Measurements from ENCODE around the gene GRIN2A.

GRIN2A gene

DNA sequence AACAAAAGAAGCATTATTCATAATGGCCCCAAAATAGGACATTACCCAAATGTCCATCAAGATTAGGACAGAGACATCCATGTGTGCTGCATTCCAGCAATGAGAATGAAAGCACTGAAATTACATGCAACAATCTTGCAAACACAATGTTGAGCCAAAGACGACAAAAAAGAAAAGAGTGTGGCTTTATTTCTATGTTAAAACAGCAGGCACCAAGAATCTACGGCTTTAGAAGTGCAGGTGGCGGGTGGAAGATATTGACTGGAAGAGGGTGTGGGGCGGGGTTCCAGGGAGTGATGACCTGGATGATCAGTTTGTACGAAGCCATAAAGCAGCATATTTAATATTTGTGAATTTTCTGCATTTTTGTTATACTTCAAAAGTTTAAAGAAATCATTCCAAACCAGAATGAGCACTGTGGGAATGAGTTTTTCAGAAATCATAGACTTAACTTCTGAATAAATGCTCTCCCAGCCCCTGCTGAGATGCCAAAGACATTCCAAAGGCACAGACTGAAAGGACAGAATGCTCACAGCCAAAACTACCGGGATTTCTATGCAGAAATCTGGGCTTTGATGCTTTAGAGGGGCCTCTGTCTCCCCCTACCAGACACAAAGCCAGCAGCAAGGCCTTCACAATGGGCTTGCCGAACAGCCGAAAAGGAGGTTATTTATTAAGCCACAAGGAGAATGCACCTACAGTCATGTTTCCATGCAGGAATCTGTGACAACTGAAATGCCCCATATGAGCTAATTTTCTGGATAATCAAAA lies 361.6 kb downstream of the GRIN2A start:
- no peak for DNase-seq (ENCODE audit: low read depth)

DNA sequence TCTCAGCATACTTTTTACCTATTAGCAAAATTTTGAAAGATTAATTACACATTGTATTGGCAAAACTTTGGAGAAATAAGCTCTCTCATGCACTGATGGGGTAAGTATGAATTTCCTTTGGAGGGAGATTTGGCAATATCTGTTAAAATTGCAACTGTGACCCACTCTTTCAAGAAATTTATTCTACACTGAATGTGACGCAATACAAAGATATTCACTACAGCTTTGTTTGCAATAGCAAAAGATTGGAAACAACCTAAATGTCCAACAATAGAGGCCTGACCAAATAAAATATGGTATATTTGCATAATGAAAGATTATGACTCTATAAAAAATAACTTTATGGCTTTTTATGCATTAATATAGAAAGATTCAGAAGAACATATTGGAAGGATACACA lies 363.5 kb downstream of the GRIN2A start:
- DNase-seq (ENCODE audit: low read depth) = no peak

DNA sequence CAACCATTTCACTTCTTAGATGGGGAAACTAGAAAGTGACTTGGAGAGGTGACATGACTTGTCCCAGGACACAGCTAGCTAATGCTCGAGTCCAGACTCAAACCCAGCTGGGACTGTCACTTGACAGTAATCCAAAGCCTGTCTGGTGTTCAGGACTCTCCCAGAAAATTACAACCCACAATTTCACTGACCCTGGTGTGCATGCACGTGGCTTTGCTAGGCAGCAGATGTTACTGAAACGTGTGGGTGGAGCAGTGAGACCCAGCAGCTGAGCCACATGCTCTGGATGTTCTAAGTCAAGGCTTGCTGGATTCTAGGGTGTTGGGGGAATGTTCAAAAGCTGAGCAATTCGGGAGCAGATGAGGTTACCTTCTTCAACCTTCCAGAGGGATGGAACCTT lies 364.6 kb downstream of the GRIN2A start:
- no peak for DNase-seq (ENCODE audit: low read depth)

DNA sequence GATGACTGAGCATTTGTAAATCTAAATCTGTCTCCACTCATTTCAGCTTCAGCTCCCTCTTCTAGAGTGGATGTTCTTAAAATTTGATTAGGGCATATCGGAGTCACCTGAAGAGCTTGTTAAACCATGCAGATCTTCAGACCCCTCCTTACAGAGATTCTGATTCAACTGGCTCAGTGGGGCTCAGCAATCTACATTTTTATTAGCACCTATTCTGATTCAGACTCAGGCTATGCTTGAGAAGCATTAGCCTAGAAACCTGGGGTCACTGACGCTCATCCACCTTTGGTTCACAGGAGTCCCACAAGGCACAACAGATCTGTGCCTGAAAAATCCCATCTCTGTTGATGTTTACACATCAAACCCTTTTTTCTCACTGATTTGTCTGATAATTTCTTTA lies 365.6 kb downstream of the GRIN2A start:
- DNase-seq (ENCODE audit: low read depth) = no peak

DNA sequence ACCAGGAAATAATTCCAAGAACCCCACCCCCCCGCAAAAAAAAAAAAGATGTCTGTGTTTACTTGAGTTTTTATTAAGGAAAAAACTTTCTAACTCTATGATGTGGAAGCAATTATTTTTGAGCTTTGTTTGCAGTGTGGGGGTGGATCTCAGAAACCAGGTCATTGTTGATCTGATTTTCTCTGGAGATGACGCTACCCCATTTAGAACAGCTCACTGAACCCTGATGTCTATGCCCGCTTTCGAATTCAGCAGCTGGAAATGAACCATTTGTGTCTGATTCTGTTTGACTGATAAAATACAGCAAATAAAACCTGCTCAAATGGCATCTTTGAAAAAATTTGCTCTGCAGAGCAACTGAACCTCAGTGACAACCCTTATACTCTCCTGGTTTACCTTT lies 368.6 kb downstream of the GRIN2A start:
- DNase-seq (ENCODE audit: low read depth) = no peak

DNA sequence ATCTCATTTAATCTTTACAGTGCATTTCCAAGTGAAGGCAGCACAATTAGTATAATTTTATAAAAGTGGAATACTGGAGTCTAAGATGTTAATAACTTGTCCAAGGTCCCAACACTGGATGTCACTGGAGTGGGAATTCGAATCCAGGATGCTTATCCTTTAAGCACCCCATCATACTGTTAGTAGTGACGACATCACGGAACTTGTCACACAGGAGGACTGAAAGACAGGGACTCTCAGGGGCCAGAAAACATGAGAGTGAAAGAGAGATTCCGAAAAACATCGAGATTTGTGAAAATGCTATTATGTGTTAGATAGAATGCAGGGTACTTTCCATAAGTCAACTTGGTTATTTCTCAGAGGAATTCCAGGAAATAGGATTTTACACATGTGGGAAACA lies 374.0 kb downstream of the GRIN2A start:
- no peak for DNase-seq (ENCODE audit: low read depth)

DNA sequence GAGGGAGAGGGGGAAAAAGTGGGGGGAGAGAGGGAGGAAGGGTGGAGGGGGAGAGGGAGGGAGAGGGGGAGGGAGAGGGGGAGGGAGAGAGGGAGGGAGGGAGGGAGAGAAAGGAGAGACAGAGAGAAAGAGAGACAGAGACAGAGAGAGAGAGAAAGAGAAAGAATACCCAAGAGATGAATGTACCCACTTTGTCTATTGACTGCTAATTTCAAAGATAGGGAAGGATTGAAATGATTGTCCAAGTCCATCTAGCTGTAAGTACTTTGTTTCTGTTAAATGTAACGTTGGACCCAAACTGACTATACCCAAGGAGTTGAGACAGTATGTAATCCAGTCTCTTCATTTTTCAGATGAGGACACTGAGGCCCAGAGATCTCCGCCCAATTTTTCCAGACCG lies 374.9 kb downstream of the GRIN2A start:
- DNase-seq (ENCODE audit: low read depth) = no peak

DNA sequence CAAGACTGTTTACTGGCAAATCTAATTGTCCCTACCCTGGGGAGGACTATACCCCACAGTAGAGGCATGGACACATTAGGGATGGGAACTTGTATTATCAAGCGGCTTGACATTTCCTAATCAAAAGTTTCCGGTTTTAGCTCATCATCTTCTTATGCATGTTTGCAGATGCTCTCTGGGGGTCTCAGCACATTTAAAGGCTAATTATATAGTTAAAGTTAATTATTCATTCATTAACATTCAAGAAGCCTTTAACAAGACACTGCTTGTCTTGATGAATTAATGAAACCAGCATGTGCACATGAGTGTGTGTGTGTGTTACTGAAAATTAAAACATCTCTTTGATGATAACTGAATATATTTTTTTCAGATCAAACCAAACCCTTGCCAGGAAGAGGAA lies 377.1 kb downstream of the GRIN2A start:
- DNase-seq (ENCODE audit: low read depth) = no peak

DNA sequence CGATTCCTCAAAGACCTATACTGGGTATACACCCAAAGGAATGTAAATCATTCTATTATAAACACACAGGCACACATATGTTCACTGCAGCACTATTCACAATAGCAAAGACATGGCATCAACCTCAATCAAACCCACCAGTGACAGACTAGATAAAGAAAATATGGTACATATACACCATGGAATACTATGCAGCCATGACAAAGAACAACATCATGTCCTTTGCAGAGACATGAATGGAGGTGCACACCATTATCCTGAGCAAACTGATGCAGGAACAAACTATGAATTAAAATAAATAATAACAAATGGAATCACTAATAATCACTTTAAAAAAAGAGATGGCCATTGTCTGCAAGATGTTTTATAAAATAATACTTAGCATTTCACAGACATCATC lies 380.1 kb downstream of the GRIN2A start:
- no peak for DNase-seq (ENCODE audit: low read depth)

DNA sequence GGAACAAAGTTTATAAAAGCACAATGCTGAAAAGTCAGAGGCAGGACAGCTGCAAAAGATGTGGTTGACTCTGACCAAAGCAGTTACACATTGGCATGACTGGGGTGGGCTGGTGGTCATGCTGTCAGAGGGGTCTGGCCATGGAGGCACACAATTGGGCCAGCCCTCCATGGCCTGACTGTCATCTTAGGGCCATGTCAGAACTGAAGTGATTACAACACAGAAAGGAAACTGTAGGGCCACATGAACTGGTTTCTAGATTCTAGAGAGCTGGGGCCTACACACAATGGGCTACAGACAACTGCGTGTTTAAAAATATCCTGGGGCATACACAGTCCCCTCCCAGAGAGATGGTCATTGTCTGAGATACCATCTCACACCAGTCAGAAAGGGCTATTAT lies 380.6 kb downstream of the GRIN2A start:
- no peak for DNase-seq (ENCODE audit: low read depth)

DNA sequence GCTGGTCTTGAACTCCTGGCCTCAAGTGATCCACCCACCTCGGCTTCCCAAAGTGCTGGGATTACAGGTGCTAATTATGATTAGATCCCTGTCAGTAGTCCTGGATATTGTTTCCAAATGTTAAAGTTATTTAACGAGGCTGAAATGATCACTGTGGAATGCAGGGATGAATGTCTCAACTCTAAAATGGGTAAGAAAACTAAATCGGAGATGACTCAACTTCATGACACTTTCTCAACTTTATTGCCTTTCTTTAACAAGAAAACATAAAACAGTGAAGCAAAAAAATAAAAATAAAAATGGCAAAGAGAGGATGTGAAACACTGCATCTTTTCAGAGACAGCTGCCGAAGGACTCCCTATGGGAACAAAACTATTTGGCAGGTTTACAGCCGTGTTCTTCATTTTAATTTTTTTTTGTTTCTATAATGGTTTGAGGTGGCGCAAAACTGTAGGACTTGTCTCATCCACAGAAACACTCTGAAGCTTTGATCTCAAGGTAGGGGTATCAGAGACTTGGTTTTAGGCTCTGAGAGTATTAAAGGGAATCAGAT lies 382.0 kb downstream of the GRIN2A start:
- DNase-seq (ENCODE audit: low read depth) = no peak

DNA sequence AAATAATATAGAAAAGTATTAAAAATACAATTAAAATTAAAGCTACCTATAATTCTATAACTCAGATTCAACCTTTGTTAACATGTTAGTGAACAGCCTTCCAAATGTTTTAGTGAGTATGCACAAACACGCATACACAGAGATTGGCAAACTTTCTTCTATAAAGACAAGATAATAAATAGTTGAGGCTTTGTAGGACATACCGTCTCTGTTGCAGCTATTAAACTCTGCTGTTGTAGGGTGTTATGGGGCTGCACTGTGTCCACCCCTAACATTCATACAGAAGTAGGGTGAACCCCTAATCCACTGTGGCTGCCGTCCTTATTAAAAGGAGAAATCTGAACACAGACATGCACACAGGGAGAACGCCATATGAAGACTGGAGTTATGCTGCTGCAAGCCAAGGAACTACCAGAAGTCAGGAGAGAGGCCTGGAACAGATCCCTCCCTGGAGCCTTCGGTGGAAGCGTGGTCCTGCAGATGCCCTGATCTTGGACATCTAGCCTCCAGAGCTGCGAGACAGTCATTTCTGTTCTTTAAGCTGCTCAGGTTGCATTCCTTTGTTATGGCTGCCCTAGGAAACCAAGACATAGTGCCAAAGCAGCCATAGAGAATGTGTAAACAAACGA lies 383.2 kb downstream of the GRIN2A start:
- DNase-seq (ENCODE audit: low read depth) = no peak

DNA sequence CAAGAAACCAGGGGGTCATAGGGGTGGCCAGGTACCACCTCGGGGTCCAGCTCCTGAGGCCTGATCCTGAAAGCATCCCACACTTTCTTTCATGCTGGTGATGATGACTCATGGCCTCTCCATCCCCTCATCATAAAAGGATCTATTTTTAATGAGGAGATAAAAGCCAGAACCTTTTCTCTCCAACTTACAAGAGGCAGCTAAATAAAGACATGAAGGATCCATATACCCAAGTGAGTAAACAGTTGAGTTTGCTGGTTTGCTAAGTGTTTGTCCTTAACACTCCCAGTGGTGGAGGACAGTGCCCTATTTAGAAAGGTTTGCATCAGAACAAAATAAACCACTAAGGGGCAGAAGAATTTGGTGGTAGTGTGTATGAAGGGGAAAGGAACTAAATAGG lies 383.8 kb downstream of the GRIN2A start:
- no peak for DNase-seq (ENCODE audit: low read depth)

DNA sequence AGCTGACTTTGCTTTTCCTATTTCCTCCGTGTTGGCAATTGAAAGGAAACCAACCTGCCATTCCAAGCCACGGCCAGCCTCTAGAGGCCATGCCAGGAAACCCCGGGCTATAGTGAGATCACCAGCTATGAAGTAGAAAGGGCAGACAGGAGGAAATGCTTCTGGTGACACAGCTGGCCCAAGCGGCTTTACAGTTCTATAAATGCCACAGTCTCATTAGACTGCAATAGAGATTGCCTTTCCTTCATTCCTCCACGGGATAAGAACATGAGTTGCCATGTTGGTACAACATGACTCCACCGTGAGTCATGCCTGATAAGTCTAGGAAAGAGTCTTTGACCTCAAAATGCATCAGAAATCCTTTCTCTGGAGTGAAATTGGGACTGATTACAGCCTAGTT lies 384.9 kb downstream of the GRIN2A start:
- DNase-seq (ENCODE audit: low read depth) = no peak

DNA sequence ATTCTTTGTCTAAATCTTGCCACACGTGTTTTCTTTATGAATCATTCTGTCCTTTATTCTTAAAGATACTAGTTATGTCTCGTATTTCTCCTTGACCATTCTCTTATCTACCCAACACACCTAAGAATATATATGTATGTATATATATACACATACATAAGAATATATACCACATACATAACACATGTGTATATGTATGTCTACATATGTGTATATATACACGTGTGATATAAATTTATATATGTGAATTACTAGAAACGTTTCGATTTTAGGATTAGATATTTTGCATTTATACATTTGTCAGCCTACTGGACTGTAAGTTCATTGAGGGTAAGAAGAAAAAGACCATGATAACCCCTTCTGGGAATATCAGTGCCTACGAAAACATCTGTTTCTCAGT lies 388.6 kb downstream of the GRIN2A start:
- DNase-seq (ENCODE audit: low read depth) = no peak

DNA sequence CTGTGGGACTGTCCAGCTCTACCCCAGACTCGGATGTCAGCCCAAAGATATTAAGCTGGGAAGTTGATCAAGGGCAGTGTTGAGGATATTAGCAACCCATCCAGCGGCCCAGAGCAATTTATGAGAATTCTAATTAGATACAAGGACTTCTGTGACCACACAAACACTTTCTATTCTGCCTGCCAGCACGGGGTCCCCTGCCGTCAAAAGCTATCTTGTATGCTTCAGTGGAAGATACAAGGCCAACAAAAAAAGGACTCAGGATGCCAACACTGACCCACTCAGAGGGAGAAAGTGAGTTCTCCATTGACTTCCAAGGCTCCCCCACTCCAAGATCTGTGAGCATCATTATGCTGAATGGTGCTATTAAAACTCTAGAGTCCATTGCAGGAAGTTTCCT lies 390.7 kb downstream of the GRIN2A start:
- no peak for DNase-seq (ENCODE audit: low read depth)

DNA sequence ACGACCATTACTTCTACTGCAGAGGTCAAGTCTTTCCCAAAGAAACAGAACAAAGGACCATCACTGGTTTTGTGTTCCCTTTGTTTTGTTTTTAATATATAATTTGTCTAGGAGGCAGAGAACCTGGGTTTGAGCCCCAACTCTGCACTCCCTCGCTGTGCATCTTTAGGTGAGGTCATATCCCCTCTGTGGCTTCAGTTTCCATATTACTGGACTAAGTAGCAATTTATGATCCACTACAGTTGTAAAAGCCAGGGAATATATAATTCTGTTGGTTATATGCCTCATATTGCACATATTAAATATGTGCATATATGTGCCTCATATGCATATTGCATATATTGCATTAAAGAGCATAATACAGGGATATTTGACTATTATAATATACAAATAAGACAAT lies 392.0 kb downstream of the GRIN2A start:
- no peak for DNase-seq (ENCODE audit: low read depth)

DNA sequence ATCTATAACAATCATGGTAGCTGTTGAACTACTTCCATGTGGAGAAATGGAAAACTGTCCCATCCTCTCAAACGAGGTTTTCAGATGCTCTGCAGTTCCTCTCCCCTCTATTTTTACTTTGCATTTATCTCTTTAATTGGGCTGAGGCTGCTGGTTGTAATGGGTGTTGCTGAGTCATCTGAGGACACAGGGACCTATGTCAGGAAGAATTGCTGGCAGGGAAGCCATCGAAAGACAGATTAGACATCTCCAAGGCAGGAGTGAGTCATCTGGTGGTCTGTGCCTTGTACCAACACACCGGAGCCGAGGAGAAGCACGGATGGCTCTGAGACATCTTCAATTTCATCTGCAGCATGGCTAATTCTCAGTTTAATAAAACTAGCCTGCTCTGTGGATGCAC lies 394.5 kb downstream of the GRIN2A start:
- no peak for DNase-seq (ENCODE audit: low read depth)

DNA sequence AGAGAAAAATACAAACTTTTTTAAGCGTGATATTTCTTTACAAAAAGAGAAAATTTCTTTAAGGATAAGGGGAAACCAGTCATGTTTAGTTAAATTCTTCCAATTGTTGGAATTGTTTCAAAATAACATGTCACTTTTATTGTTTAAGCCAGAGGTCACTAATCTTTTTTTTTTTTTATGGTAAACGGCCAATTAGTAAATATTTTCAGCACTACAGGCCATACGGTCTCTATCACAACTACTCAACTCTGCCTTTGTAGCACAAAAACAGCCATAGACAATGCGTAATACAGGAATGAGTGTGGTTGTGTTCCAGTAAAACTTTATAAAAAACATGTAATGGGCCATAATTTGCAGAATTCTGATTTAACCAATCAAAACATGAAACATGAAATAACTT lies 401.4 kb downstream of the GRIN2A start:
- DNase-seq (ENCODE audit: low read depth) = no peak

DNA sequence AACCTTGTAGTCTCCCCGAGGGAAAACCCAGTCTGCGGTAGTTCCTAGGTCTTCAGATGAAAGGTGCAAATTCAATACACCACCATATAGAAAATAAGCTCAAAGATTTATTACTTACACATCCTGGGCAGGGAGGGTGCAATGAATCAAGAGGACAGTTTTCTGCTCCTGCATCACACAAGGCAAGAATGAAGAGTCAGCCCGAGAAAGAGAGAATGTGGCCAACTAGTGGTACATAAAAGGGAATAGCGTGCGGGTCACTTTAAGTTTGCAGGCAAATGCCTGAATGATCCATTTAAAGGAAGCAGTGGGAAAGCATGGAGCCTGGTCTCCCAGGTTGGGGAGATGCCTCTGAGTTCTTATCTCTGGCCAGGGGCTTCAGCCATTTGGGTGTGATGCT lies 403.4 kb downstream of the GRIN2A start:
- no peak for DNase-seq (ENCODE audit: low read depth)

DNA sequence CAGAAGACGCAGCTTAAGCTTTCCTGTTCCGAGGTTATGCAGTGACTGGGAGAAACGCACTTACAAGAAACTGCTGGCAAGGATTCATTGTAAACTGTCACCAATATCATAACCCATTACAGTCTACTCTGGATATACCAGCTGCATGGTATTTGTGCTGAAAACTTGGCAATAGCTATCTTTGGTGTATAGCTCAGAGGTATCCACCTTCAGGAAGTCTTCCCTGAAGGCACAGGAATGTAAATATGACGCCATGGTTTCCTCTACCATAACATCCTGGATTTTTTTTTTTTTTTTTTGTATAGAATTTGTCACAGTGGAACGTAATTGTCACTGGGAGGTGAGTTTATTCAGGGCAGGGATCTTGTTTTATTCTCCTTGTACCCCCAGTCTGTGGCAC lies 406.2 kb downstream of the GRIN2A start:
- DNase-seq (ENCODE audit: low read depth) = no peak

DNA sequence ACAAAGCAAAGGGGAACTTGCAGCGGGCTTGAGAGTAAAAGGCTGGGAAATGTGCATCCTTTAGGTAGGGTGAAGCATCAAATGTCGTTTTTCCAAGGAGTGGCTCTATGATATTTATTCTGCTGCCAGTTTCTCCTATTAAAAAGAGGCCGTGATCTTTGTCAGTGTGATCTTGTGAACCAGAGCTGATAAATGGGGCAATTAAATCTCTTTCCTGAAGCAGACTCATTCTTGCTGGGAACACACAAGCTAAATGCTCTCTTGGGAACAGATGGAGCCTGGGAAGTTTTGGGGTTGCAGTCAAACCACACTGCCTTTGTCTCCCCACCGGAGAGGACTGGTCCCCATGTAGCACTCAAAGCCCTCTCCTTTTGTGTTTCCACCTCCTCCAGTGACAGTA lies 408.9 kb downstream of the GRIN2A start:
- DNase-seq (ENCODE audit: low read depth) = no peak

DNA sequence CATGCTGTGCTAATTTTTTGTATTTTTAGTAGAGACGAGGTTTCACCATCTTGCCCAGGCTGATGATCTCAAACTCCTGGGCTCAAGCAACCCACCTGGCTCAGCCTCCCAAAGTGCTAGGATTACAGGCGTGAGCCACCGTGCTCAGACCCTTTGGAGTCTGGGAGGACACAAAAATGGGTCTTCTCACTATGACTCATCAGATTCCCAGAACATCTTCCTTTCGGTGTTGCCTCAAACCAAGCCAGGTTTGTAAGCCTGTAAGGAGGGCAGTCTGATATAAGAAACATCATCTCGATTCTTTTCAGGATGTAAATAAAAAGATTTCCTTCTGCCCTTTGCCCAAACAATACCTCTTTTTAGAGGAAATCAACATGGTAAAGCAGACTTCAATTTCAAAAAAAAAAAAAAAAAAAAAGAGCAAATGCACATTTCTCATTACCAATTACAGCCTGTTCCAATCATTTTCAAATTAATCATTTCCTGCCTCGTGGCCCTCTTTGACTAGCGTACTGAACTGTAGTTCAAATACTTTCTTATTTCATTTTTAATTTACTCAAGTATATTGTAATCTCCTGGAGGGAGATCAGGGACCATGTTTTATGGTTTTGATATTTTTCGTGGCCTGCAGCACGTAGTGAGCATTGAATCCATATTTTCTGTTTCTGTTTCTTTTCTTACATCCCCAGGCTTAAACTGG lies 409.6 kb downstream of the GRIN2A start:
- DNase-seq (ENCODE audit: low read depth) = no peak

All from activated gamma-delta T cell treated with anti-CD3 and anti-CD28 coated beads, Interleukin-2, amount 50 U/mL, for 16 hours (primary cell).